ENCODE results near the gene PTPRU. TPM values are rescaled to one million over a fixed set of nuclear protein-coding genes. Genes with fewer than 3 reads are reported as not detected.
A peak's percentile ranks its signal among the peaks of the same experiment; 100 is the strongest.

PTPRU gene
- total and polyA plus RNA-seq, 5 donors from 2014 or later, result not detected

DNA sequence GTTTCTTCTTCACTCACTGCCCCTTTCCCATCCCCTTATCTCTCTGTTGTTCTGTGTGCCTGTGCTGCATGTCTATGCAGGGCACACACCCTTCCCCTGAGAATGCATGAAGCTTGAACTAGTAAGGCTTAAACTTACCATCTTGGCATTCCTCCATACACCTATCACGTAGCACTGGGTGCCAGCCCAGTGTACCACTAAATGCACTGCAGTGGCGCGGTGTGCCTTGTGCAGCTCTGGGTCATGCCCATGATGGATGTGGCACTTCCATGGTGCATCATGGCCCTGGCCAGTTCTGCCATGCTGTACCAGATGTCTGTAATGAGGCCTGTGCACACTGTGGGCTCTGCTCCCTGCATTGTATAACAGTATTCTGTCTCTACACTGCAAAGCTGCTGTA lies 10.7 kb downstream of the PTPRU start:
- no peaks in the 10 kb centered on the region for H3K4me1 Mint-ChIP-seq
- Histone ChIP-seq H3K4me3 (ENCODE audit: low read depth, low read length) (no peak overlapping the region), H3K36me3 (ENCODE audit: control insufficient read depth, insufficient read depth, low read length) (no peaks in the 10 kb centered on the region), H3K27ac (ENCODE audit: insufficient read depth, low read length, poor library complexity, severe bottlenecking) (no peak overlapping the region), H3K4me1 (ENCODE audit: control insufficient read depth, insufficient read depth, low read length, poor library complexity, severe bottlenecking) (no peaks in the 10 kb centered on the region), H3K27me3 (ENCODE audit: control insufficient read depth, insufficient read depth, low read length) (no peaks in the 10 kb centered on the region), H3K9me3 (ENCODE audit: control insufficient read depth in 2 of 2, low read length in 2 of 2) (no peaks in the 10 kb centered on the region)
- no peak overlapping the region for H3K4me3 Mint-ChIP-seq
- no peak overlapping the region for H3K27ac Mint-ChIP-seq
- peaks cover 11% of the 10 kb centered on the region for H3K27me3 Mint-ChIP-seq
- H3K9me3 Mint-ChIP-seq, result no peaks in the 10 kb centered on the region
- no peak for ATAC-seq (ENCODE audit: low read depth in 2 of 2)
- H3K36me3 Mint-ChIP-seq, result no peaks in the 10 kb centered on the region
- DNase-seq, result no peak

DNA sequence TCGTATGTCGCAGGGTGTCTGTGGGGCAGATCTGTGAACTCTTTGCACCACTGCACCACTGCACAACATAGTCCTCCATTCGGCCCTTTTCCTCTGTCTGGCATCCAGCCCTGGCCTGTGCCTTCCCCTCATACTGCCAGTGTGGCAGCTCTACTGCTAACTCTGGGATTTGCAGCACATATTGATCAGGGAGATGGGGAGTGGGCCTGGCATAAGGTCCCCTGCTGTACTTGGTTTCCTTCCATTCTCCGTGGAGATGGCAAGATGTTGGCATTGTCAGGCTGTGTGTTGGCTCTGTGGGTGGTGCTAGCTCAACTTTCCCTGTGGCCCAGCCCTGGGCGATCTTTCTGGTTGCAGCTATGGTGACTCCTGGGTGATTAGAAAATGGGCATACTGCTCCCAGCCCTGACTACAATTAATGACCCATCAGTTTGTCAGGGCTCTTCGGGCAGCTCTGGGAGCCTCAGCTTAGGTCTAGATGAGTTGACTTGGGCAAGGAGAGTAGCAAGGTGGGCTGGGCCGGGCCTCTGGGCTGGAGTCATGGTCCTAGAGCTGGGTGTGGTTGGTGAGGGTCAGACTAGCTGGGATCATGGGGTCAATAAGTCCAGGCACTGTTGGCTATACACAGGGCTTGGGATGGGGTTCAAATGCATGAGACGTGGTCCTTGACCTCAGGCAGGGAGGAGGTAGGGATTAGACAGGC lies 11.4 kb downstream of the PTPRU start:
- no peaks in the 10 kb centered on the region for H3K4me1 Mint-ChIP-seq
- peaks cover 7% of the 10 kb centered on the region for H3K27me3 Mint-ChIP-seq

DNA sequence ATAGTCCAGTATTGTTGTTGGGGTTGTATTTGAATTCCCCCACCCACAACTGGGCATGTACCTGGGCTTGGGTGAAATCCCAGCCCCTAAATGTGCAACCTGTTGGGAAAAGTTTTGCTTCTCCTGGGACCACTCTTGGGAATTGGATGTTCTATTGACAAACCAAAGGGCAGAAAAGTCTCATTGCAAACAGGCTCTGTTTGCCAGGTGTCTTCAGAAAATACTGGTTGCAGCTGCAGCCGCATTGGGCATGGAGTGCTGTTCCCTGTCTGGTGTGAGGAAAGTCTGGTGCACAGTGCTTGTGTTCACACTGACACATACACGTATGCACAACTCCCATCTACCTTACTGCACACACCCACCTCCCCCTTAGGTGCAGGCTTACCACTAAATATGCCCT lies 12.1 kb downstream of the PTPRU start:
- H3K36me3 Mint-ChIP-seq, result no peaks in the 10 kb centered on the region
- H3K4me3 ChIP-seq (ENCODE audit: low read depth, low read length), result no peak overlapping the region
- no peaks in the 10 kb centered on the region for H3K4me1 ChIP-seq (ENCODE audit: control insufficient read depth, insufficient read depth, low read length, poor library complexity, severe bottlenecking)
- H3K36me3 ChIP-seq (ENCODE audit: control insufficient read depth, insufficient read depth, low read length), result no peaks in the 10 kb centered on the region
- peak overlapping the region in 1 of 3 donors; percentile 26 for H3K27ac Mint-ChIP-seq
- no peak for DNase-seq
- H3K27me3 Mint-ChIP-seq, result peaks cover 7% of the 10 kb centered on the region
- ATAC-seq (ENCODE audit: low read depth in 2 of 2), result no peak
- no peaks in the 10 kb centered on the region for H3K9me3 Mint-ChIP-seq
- no peaks in the 10 kb centered on the region for H3K9me3 ChIP-seq (ENCODE audit: control insufficient read depth in 2 of 2, low read length in 2 of 2)
- H3K27ac ChIP-seq (ENCODE audit: insufficient read depth, low read length, poor library complexity, severe bottlenecking), result no peak overlapping the region
- H3K27me3 ChIP-seq (ENCODE audit: control insufficient read depth, insufficient read depth, low read length), result no peaks in the 10 kb centered on the region
- no peak overlapping the region for H3K4me3 Mint-ChIP-seq
- no peaks in the 10 kb centered on the region for H3K4me1 Mint-ChIP-seq

More for the DNA sequence above, 11.4 kb downstream of the PTPRU start:
- DNase-seq, result no peak
- H3K4me3 Mint-ChIP-seq, result no peak overlapping the region
- no peak overlapping the region for H3K27ac Mint-ChIP-seq
- no peak for ATAC-seq (ENCODE audit: low read depth in 2 of 2)
- Histone ChIP-seq H3K36me3 (ENCODE audit: control insufficient read depth, insufficient read depth, low read length) (no peaks in the 10 kb centered on the region), H3K4me3 (ENCODE audit: low read depth, low read length) (no peak overlapping the region), H3K9me3 (ENCODE audit: control insufficient read depth in 2 of 2, low read length in 2 of 2) (no peaks in the 10 kb centered on the region), H3K27me3 (ENCODE audit: control insufficient read depth, insufficient read depth, low read length) (no peaks in the 10 kb centered on the region), H3K27ac (ENCODE audit: insufficient read depth, low read length, poor library complexity, severe bottlenecking) (no peak overlapping the region), H3K4me1 (ENCODE audit: control insufficient read depth, insufficient read depth, low read length, poor library complexity, severe bottlenecking) (no peaks in the 10 kb centered on the region)
- no peaks in the 10 kb centered on the region for H3K9me3 Mint-ChIP-seq
- H3K36me3 Mint-ChIP-seq, result no peaks in the 10 kb centered on the region

DNA sequence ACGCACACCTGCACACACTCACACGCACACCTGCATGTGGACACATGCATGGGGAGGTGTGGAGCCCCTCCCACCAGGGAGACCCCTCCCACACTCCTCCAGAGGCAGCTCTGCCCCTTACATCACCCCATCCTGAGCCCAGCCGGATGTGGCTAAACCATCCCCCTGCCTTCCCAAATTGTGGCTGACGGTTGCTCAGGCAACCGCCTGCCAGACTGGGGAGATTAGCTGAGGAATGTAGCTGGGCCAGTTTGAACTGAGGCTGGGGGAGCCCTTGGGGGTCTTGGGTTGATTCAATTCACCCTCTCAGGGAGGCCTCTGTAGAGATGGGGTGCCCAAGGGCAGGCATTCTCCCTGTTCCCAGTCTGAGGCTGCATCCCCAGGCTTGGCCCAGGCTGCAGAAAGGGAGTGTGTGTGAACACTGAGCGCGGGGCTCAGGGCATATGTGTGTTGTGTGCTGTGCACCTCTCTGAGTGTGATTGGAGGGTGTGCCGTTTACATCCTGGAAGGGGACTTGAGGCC lies 12.9 kb downstream of the PTPRU start:
- no peak overlapping the region for H3K4me3 ChIP-seq (ENCODE audit: low read depth, low read length)
- DNase-seq (no peak), ATAC-seq (ENCODE audit: low read depth in 2 of 2) (no peak)
- H3K9me3 ChIP-seq (ENCODE audit: control insufficient read depth in 2 of 2, low read length in 2 of 2), result no peaks in the 10 kb centered on the region
- H3K9me3 Mint-ChIP-seq, result no peaks in the 10 kb centered on the region
- H3K27me3 ChIP-seq (ENCODE audit: control insufficient read depth, insufficient read depth, low read length), result no peaks in the 10 kb centered on the region
- no peaks in the 10 kb centered on the region for H3K36me3 Mint-ChIP-seq
- H3K27me3 Mint-ChIP-seq, result peaks cover 9% of the 10 kb centered on the region
- no peaks in the 10 kb centered on the region for H3K4me1 ChIP-seq (ENCODE audit: control insufficient read depth, insufficient read depth, low read length, poor library complexity, severe bottlenecking)
- no peaks in the 10 kb centered on the region for H3K4me1 Mint-ChIP-seq
- no peak overlapping the region for H3K4me3 Mint-ChIP-seq
- no peak overlapping the region for H3K27ac Mint-ChIP-seq
- H3K36me3 ChIP-seq (ENCODE audit: control insufficient read depth, insufficient read depth, low read length), result no peaks in the 10 kb centered on the region
- H3K27ac ChIP-seq (ENCODE audit: insufficient read depth, low read length, poor library complexity, severe bottlenecking), result no peak overlapping the region

DNA sequence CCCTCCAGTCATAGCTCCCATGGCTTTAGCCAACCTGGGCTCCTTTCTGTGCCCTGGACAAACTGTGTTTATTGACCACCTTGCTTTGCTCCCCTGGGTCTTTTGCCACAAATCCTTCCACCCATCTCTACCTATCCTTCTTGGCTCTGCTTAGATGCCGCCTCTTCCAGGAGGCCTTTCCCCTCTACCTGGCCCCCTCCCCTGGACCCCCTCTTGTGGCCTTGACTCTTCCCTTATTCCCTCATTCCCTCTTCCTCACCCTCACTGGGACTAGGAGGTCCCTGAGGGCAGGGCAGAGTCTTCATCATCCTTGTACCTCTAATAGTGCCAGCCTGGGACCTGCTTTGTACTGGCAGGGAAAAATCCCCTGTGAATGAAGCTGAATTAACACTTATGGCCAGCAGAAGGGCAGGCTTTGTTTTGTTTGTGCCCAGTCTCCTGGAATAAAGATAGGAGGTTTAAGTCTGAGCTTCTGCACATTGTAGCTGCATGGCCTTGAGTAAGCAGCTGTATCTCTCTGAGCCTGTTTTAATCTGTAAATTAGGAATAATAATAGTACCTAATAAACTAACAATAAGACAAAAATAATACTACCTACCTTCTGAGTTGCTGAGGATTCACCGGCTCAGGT lies 13.7 kb downstream of the PTPRU start:
- Mint-ChIP-seq H3K36me3 (no peaks in the 10 kb centered on the region), H3K4me3 (no peak overlapping the region), H3K27me3 (peaks cover 16% of the 10 kb centered on the region), H3K9me3 (no peaks in the 10 kb centered on the region), H3K27ac (no peak overlapping the region), H3K4me1 (no peaks in the 10 kb centered on the region)
- ATAC-seq (ENCODE audit: low read depth in 2 of 2), result no peak
- no peak for DNase-seq
- no peaks in the 10 kb centered on the region for H3K27me3 ChIP-seq (ENCODE audit: control insufficient read depth, insufficient read depth, low read length)
- no peaks in the 10 kb centered on the region for H3K4me1 ChIP-seq (ENCODE audit: control insufficient read depth, insufficient read depth, low read length, poor library complexity, severe bottlenecking)
- H3K4me3 ChIP-seq (ENCODE audit: low read depth, low read length), result no peak overlapping the region
- H3K36me3 ChIP-seq (ENCODE audit: control insufficient read depth, insufficient read depth, low read length), result no peaks in the 10 kb centered on the region
- no peaks in the 10 kb centered on the region for H3K9me3 ChIP-seq (ENCODE audit: control insufficient read depth in 2 of 2, low read length in 2 of 2)
- H3K27ac ChIP-seq (ENCODE audit: insufficient read depth, low read length, poor library complexity, severe bottlenecking), result no peak overlapping the region

DNA sequence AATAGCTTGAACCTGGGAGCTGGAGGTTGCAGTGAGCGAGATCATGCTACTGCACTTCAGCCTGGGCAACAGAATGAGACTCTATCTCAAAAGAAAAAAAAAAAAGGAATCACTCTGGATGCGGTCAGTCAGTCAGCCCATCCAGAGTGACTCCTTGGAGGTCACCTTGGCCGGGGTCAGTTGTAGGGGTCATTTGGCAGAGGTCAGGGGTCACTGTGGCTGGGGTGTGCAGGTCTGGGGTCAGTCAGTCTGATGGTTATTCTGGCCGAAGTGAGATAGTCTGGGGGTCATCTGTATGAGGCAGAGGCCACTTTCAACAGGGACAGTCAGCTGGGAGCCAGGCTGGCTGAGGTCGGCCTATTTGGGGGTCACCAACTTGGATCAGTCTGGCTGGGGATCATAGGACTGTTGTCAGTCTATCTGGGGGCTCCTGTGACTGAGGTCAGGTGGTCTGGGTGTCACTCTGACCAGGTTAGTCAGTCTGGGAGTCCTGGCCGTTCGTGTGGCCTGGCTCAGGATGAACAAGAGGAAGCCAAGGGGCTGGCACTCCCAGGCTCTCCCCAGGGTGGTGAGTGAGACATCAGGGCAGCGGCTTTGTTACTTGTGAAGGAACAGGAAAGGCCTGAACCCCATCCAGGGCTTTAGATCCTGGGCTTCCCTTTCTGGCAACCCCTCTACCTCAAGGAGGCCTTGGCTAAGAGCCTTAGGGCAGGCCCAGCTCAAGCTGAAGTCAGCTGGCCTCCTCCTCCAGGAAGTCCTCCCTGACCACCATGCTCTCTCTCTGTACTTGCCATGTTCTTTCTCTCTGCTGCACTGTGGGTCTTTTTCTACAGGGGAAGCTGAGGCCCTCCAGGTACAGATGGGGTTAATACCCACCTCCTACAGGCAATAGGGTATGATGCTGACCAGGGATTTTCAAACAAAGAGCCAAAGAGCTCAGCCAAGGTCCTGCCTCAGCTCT lies 15.1 kb downstream of the PTPRU start:
- H3K27me3 ChIP-seq (ENCODE audit: control insufficient read depth, insufficient read depth, low read length), result no peaks in the 10 kb centered on the region
- Mint-ChIP-seq H3K27me3 (peaks cover 16% of the 10 kb centered on the region), H3K36me3 (no peaks in the 10 kb centered on the region), H3K4me3 (no peak overlapping the region), H3K9me3 (no peaks in the 10 kb centered on the region), H3K4me1 (no peaks in the 10 kb centered on the region), H3K27ac (no peak overlapping the region)
- DNase-seq, result no peak
- no peak for ATAC-seq (ENCODE audit: low read depth in 2 of 2)
- H3K36me3 ChIP-seq (ENCODE audit: control insufficient read depth, insufficient read depth, low read length), result no peaks in the 10 kb centered on the region
- no peak overlapping the region for H3K27ac ChIP-seq (ENCODE audit: insufficient read depth, low read length, poor library complexity, severe bottlenecking)
- no peaks in the 10 kb centered on the region for H3K4me1 ChIP-seq (ENCODE audit: control insufficient read depth, insufficient read depth, low read length, poor library complexity, severe bottlenecking)
- H3K4me3 ChIP-seq (ENCODE audit: low read depth, low read length), result no peak overlapping the region
- no peaks in the 10 kb centered on the region for H3K9me3 ChIP-seq (ENCODE audit: control insufficient read depth in 2 of 2, low read length in 2 of 2)

DNA sequence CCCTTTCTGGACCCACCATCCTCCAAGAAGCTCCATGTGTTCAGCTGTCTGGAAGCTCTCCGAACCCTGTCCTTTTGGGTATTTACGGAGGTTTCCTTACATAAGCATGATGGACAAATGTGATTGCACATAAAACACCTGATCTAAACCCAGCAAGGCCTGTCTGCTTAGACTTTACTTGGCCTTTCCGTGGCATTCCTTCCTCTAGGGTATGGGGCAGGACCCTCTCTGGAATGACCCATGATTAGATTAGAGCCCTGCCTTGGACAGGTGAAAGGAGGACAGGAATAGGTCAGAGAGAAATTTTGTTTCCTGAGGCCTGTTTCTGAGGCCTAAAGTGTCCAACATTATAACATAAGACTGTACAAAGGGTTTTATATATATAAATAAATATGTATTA lies 16.9 kb downstream of the PTPRU start:
- H3K4me3 Mint-ChIP-seq, result no peak overlapping the region
- H3K27me3 ChIP-seq (ENCODE audit: control insufficient read depth, insufficient read depth, low read length), result no peaks in the 10 kb centered on the region
- ATAC-seq (ENCODE audit: low read depth in 2 of 2) (no peak), DNase-seq (no peak)
- peaks cover 28% of the 10 kb centered on the region for H3K27me3 Mint-ChIP-seq
- no peaks in the 10 kb centered on the region for H3K4me1 ChIP-seq (ENCODE audit: control insufficient read depth, insufficient read depth, low read length, poor library complexity, severe bottlenecking)
- no peaks in the 10 kb centered on the region for H3K36me3 ChIP-seq (ENCODE audit: control insufficient read depth, insufficient read depth, low read length)
- no peak overlapping the region for H3K27ac ChIP-seq (ENCODE audit: insufficient read depth, low read length, poor library complexity, severe bottlenecking)
- H3K9me3 ChIP-seq (ENCODE audit: control insufficient read depth in 2 of 2, low read length in 2 of 2), result no peaks in the 10 kb centered on the region
- no peaks in the 10 kb centered on the region for H3K36me3 Mint-ChIP-seq
- H3K27ac Mint-ChIP-seq, result no peak overlapping the region
- H3K4me1 Mint-ChIP-seq, result no peaks in the 10 kb centered on the region
- no peak overlapping the region for H3K4me3 ChIP-seq (ENCODE audit: low read depth, low read length)
- H3K9me3 Mint-ChIP-seq, result no peaks in the 10 kb centered on the region
